Heart left ventricle (tissue), 13 donors: ENCODE results near the gene DTX1.

Experiments
- POLR2A ChIP-seq, 2 donors: fragments of 450-650 bp; IDR thresholded peaks; one replicate each; pipeline ENCODE4 v1.6.1; 2017; ENCODE audit warnings: antibody characterized with exemption in 2 of 2, mild to moderate bottlenecking in 2 of 2, moderate library complexity in 2 of 2
- TF ChIP-seq, protein P1 (sequence below), 12 donors: fragments of 200-600 bp; sonication (generic) in 4 of 12; IDR thresholded peaks; one replicate each; pipeline versions ENCODE4 v1.5.0 to v1.8.0; 2018 to 2022; ENCODE audit warnings: antibody characterized with exemption in 12 of 12, mild to moderate bottlenecking in 5 of 12
- donor health status: ischemic (EF 13 %, LVEDD 7.1; RV severe dilation, severe dysfunction).
- donor health status: DM: no; HTN: yes; CAD: no.
- donor health status: DM: no; HTN: no; CAD: no.
- donor health status: ischemic (EF 25% LVEDD 6.9; RV normal size, moderate dysfunction).
- donor health status: ischemic (EF 25% LVEDD 5.7; RV mildly dilated, moderate dysfunction).
- donor health status: ischemic (EF 35%, LVEDD 5.7; RV mildly dilated, moderate dysfunction).
- donor health status: nonischemic (EF 11% LVEDD 7.7; RV severe dilation, severe dysfunction).
- donor health status: DM: yes; HTN: yes; CAD: no.
- donor health status: PGD.
- donor health status: ischemic (EF 29% LVEDD 5.4; RV normal size, mild dysfunction).
- donor health status: nonischemic (EF 23%, LVEDD 6.1; RV moderate dilation, normal function).

- TF ChIP-seq, protein P1, sequence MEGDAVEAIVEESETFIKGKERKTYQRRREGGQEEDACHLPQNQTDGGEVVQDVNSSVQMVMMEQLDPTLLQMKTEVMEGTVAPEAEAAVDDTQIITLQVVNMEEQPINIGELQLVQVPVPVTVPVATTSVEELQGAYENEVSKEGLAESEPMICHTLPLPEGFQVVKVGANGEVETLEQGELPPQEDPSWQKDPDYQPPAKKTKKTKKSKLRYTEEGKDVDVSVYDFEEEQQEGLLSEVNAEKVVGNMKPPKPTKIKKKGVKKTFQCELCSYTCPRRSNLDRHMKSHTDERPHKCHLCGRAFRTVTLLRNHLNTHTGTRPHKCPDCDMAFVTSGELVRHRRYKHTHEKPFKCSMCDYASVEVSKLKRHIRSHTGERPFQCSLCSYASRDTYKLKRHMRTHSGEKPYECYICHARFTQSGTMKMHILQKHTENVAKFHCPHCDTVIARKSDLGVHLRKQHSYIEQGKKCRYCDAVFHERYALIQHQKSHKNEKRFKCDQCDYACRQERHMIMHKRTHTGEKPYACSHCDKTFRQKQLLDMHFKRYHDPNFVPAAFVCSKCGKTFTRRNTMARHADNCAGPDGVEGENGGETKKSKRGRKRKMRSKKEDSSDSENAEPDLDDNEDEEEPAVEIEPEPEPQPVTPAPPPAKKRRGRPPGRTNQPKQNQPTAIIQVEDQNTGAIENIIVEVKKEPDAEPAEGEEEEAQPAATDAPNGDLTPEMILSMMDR (IDR thresholded peaks at IDR 0.05), result no peak
- TF ChIP-seq POLR2A (IDR thresholded peaks at IDR 0.05), result no peak
Observed at GRCh38 chr12:113077859-113078255, 21.3 kb downstream of the DTX1 start.
